ENCODE data around the gene TRPM1. TPM values are rescaled to one million over a fixed set of nuclear protein-coding genes. Genes with fewer than 3 reads are reported as not detected.

TRPM1 gene
- total and polyA plus RNA-seq, 9 of the 15 experiments (the other 6 are each of a cell fraction or from before 2014, with no cell fraction given), result 0.01 to 0.06 (median 0.03) TPM; not detected in 5

GRCh38 chr15:31149987-31150386, 48.5 kb upstream of the TRPM1 start:
- no peak overlapping the region for H3K4me3 ChIP-seq
- no peaks in the 10 kb centered on the region for H3K9me1 ChIP-seq (ENCODE audit: control insufficient read depth, insufficient read depth, low read length)
- WGBS (ENCODE audit: insufficient coverage, low coverage, missing lambda C conversion rate), result 3% methylated on average over 4 of the region's 4 CpGs
- ChIA-PET CTCF (ENCODE audit: low intra/inter-chr PET ratio) (no interaction called here), POLR2A (no interaction called here)
- H3K9ac ChIP-seq (ENCODE audit: insufficient read depth in 1 of 2, low read depth in 2 of 2, low read length in 2 of 2), result no peak overlapping the region
- H3K79me2 ChIP-seq (ENCODE audit: control insufficient read depth, insufficient read depth, low read length), result no peaks in the 10 kb centered on the region
- intact Hi-C loops (cut with micrococcal nuclease) (no loop called here), in situ Hi-C loops (cut with MboI) (no loop called here)
- BruUV-seq (replicated peaks), result no TSS peak
- TF ChIP-seq ZNF707 (CRISPR knock-in tag; conservative IDR thresholded peaks at IDR 0.05) (no peak), STAT5B (CRISPR knock-in tag; IDR thresholded peaks at IDR 0.05) (no peak), SNIP1 (IDR thresholded peaks at IDR 0.05; ENCODE audit: low read depth) (no peak), RBM25 (IDR thresholded peaks at IDR 0.05; ENCODE audit: low read depth, low read length, severe bottlenecking) (peak; percentile 72), ZNF444 (CRISPR knock-in tag; IDR thresholded peaks at IDR 0.05) (no peak), MLX (CRISPR knock-in tag; conservative IDR thresholded peaks at IDR 0.05) (no peak), TEAD1 (CRISPR knock-in tag; IDR thresholded peaks at IDR 0.05) (no peak), SIN3A (IDR thresholded peaks at IDR 0.05; ENCODE audit: borderline replicate concordance in 2 of 2, control insufficient read depth in 1 of 2, low read depth in 2 of 2, low read length in 2 of 2) (no peak), VEZF1 (CRISPR knock-in tag; IDR thresholded peaks at IDR 0.05) (no peak), PCBP2 (IDR thresholded peaks at IDR 0.05; ENCODE audit: low read depth, low read length, poor library complexity, severe bottlenecking) (no peak), ZNF280B (CRISPR knock-in tag; IDR thresholded peaks at IDR 0.05) (no peak), ZNF239 (CRISPR knock-in tag; IDR thresholded peaks at IDR 0.05) (peak; percentile 97)
- H4K20me1 ChIP-seq (replicated peaks; ENCODE audit: control insufficient read depth, insufficient read depth, low read length), result 0 out of 2 replicates have a peak, but pooled peaks cover 3% of the 10 kb centered on the region
- H3K9me3 ChIP-seq (replicated peaks; ENCODE audit: control insufficient read depth, insufficient read depth, low read depth, low read length), result no peaks in the 10 kb centered on the region
- FAIRE-seq (no peak), DNase-seq (ENCODE audit: extremely low read depth in 1 of 4, low spot score in 3 of 4) (no peak), ATAC-seq (no peak)
- H3K4me1 ChIP-seq (replicated peaks in 1 of 2; ENCODE audit: control insufficient read depth in 2 of 2, insufficient read depth in 2 of 2, low read length in 2 of 2), result no peaks in the 10 kb centered on the region; a peak in 1 of 5 replicates
- no peaks in the 10 kb centered on the region for H3K36me3 ChIP-seq (ENCODE audit: control insufficient read depth, insufficient read depth, low read length)
- H3K27ac ChIP-seq (ENCODE audit: extremely low read depth, low read depth, low read length), result no peak overlapping the region
- no peak overlapping the region for H3K4me2 ChIP-seq (ENCODE audit: insufficient read depth, low read length)
- peaks cover 9 to 30% of the 10 kb centered on the region in 2 experiments; a peak in 4 of 5 replicates for H3K27me3 ChIP-seq (ENCODE audit: control insufficient read depth in 2 of 2, insufficient read depth in 2 of 2, low read length in 2 of 2)
- no peak overlapping the region for H2AFZ ChIP-seq (ENCODE audit: low read depth, low read length)
